ENCODE results near the gene NUDC. TPM values are rescaled to one million over a fixed set of nuclear protein-coding genes. Genes with fewer than 3 reads are reported as not detected.

Gene NUDC
- total and polyA plus RNA-seq, 9 of the 15 experiments (the other 6 are each of a cell fraction or from before 2014, with no cell fraction given): 9.8 to 234 (median 149) TPM

GRCh38 chr1:26921540-26922430 is at the start of gene NUDC (continued):
- TF ChIP-seq, protein P1, sequence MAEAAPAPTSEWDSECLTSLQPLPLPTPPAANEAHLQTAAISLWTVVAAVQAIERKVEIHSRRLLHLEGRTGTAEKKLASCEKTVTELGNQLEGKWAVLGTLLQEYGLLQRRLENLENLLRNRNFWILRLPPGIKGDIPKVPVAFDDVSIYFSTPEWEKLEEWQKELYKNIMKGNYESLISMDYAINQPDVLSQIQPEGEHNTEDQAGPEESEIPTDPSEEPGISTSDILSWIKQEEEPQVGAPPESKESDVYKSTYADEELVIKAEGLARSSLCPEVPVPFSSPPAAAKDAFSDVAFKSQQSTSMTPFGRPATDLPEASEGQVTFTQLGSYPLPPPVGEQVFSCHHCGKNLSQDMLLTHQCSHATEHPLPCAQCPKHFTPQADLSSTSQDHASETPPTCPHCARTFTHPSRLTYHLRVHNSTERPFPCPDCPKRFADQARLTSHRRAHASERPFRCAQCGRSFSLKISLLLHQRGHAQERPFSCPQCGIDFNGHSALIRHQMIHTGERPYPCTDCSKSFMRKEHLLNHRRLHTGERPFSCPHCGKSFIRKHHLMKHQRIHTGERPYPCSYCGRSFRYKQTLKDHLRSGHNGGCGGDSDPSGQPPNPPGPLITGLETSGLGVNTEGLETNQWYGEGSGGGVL (CRISPR knock-in tag; IDR thresholded peaks at IDR 0.05): no peak
- TF ChIP-seq GTF2E2 (tag; IDR thresholded peaks at IDR 0.05): no peak
- peak; percentile 73; the same call in 1 of the 2 replicates for TF ChIP-seq ZNF740 (CRISPR knock-in tag; IDR thresholded peaks at IDR 0.05)
- no peak; a peak in 1 of 4 replicates for TF ChIP-seq ZNF740 (tag; IDR thresholded peaks at IDR 0.05)
- TF ChIP-seq PRPF4 (IDR thresholded peaks at IDR 0.05; ENCODE audit: insufficient read depth, low read depth, low read length, poor library complexity, severe bottlenecking): no peak
- TF ChIP-seq ILK (tag; IDR thresholded peaks at IDR 0.05; ENCODE audit: borderline replicate concordance, low read depth): no peak
- TF ChIP-seq, protein P2, sequence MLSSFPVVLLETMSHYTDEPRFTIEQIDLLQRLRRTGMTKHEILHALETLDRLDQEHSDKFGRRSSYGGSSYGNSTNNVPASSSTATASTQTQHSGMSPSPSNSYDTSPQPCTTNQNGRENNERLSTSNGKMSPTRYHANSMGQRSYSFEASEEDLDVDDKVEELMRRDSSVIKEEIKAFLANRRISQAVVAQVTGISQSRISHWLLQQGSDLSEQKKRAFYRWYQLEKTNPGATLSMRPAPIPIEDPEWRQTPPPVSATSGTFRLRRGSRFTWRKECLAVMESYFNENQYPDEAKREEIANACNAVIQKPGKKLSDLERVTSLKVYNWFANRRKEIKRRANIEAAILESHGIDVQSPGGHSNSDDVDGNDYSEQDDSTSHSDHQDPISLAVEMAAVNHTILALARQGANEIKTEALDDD (IDR thresholded peaks at IDR 0.05): no peak; the same call in 1 of the 2 replicates
- no peak for TF ChIP-seq ETV6 (IDR thresholded peaks at IDR 0.05; ENCODE audit: borderline replicate concordance in 1 of 2, low read depth in 2 of 2, low read length in 1 of 2)
- no peak for TF ChIP-seq ETV6 (CRISPR knock-in tag; IDR thresholded peaks at IDR 0.05; ENCODE audit: borderline replicate concordance)
- TF ChIP-seq MLX (CRISPR knock-in tag; conservative IDR thresholded peaks at IDR 0.05): no peak
- TF ChIP-seq MAFG (tag; conservative IDR thresholded peaks at IDR 0.05): no peak
- no peak for TF ChIP-seq TRIM28 (IDR thresholded peaks at IDR 0.05)
- TF ChIP-seq, protein P3, sequence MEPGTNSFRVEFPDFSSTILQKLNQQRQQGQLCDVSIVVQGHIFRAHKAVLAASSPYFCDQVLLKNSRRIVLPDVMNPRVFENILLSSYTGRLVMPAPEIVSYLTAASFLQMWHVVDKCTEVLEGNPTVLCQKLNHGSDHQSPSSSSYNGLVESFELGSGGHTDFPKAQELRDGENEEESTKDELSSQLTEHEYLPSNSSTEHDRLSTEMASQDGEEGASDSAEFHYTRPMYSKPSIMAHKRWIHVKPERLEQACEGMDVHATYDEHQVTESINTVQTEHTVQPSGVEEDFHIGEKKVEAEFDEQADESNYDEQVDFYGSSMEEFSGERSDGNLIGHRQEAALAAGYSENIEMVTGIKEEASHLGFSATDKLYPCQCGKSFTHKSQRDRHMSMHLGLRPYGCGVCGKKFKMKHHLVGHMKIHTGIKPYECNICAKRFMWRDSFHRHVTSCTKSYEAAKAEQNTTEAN (CRISPR knock-in tag; IDR thresholded peaks at IDR 0.05): no peak
- TF ChIP-seq ZNF76 (CRISPR knock-in tag; IDR thresholded peaks at IDR 0.05; ENCODE audit: borderline replicate concordance): no peak
- peak; percentile 87 for TF ChIP-seq HMGN3 (IDR thresholded peaks at IDR 0.05; ENCODE audit: borderline replicate concordance, extremely low read depth, insufficient read length, low read depth, low read length)
- no peak for TF ChIP-seq FOXM1 (IDR thresholded peaks at IDR 0.05; ENCODE audit: low read depth)
- TF ChIP-seq FOXM1 (CRISPR knock-in tag; IDR thresholded peaks at IDR 0.05; ENCODE audit: low read depth): peak; percentile 93; the same call in 1 of the 2 replicates
- TF ChIP-seq HMG20B (CRISPR knock-in tag; IDR thresholded peaks at IDR 0.05): no peak
- TF ChIP-seq ATF7 (IDR thresholded peaks at IDR 0.05): peak; percentile 78
- TF ChIP-seq JUN (IDR thresholded peaks at IDR 0.05; ENCODE audit: borderline replicate concordance, low read depth, low read length): no peak
- TF ChIP-seq JUN (CRISPR knock-in tag; IDR thresholded peaks at IDR 0.05; ENCODE audit: borderline replicate concordance): peak; percentile 81; the same call in 1 of the 2 replicates
